Keratinocyte (primary cell): ENCODE results near the gene CCDC85B.

Source experiments
- EZH2 ChIP-seq: IDR thresholded peaks from one replicate; pipeline ENCODE4 v1.6.1; 2012; ENCODE audit warnings: inconsistent platforms, mild to moderate bottlenecking, low read length, moderate library complexity
- TF ChIP-seq, protein P1 (sequence below), 3 experiments: IDR thresholded peaks in 1 of 3; conservative IDR thresholded peaks in 1 of 3; optimal IDR thresholded peaks in 1 of 3; 2 replicates in 2 of 3; 3 replicates in 1 of 3; pipeline versions ENCODE3 to v1.5.1; 2011; ENCODE audit warnings: low read length in 3 of 3, mild to moderate bottlenecking in 3 of 3, moderate library complexity in 2 of 3, control low read depth in 1 of 3, inconsistent platforms in 1 of 3; ENCODE audit not compliant: insufficient read depth in 2 of 3; ENCODE audit errors: extremely low read depth in 1 of 3

DNA sequence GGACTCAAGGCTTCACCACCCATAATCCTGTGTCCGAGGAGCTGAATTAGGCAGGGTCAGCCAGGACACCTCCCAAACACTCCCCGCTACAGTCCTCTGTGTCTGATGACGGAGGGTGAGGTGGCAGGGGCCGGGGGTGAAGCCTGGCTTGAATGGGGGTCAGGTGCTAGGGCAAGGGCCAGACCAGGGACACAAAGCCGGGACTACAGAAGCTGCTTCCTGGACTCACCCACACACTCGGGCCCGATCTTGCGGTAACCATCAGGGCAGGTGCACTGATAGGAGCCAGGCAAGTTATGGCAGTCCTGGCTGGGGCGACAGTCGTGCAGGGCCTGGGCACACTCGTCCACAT is 20.2 kb upstream of the CCDC85B start:
- TF ChIP-seq, protein P1, sequence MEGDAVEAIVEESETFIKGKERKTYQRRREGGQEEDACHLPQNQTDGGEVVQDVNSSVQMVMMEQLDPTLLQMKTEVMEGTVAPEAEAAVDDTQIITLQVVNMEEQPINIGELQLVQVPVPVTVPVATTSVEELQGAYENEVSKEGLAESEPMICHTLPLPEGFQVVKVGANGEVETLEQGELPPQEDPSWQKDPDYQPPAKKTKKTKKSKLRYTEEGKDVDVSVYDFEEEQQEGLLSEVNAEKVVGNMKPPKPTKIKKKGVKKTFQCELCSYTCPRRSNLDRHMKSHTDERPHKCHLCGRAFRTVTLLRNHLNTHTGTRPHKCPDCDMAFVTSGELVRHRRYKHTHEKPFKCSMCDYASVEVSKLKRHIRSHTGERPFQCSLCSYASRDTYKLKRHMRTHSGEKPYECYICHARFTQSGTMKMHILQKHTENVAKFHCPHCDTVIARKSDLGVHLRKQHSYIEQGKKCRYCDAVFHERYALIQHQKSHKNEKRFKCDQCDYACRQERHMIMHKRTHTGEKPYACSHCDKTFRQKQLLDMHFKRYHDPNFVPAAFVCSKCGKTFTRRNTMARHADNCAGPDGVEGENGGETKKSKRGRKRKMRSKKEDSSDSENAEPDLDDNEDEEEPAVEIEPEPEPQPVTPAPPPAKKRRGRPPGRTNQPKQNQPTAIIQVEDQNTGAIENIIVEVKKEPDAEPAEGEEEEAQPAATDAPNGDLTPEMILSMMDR (optimal IDR thresholded peaks at IDR 0.05 in 1 of 3, IDR thresholded peaks at IDR 0.05 in 1 of 3, conservative IDR thresholded peaks at IDR 0.05 in 1 of 3; ENCODE audit: extremely low read depth in 1 of 3, insufficient read depth in 2 of 3, low read length in 3 of 3): no peak
- TF ChIP-seq EZH2: no peak
